HUDEP-2 (cell line): ENCODE data around the gene PLEKHG4.

Source experiments
- DNase-seq, 76 experiments: peaks; one replicate each; lab custom pipeline; 2025; ENCODE audit not compliant: unreplicated experiment in 76 of 76; lab: John Stamatoyannopoulos, UW

PLEKHG4 gene

GRCh38 chr16:67260426-67261063 lies 18.8 kb upstream of the PLEKHG4 start:
- peak in 53 of 76 experiments; percentile 9 to 66 (median 37) for DNase-seq

GRCh38 chr16:67263201-67263600 lies 16.1 kb upstream of the PLEKHG4 start:
- DNase-seq: no peak

GRCh38 chr16:67264277-67264676 lies 15.1 kb upstream of the PLEKHG4 start:
- DNase-seq: no peak

GRCh38 chr16:67264866-67265265 lies 14.5 kb upstream of the PLEKHG4 start:
- DNase-seq: no peak

GRCh38 chr16:67265834-67266233 lies 13.5 kb upstream of the PLEKHG4 start:
- DNase-seq: no peak

GRCh38 chr16:67268136-67268579 lies 11.2 kb upstream of the PLEKHG4 start:
- DNase-seq: peak in 74 of 76 experiments; percentile 34 to 99 (median 92)

GRCh38 chr16:67269766-67270165 lies 9.6 kb upstream of the PLEKHG4 start:
- no peak for DNase-seq

- DNase-seq: no peak
Measured at GRCh38 chr16:67270931-67271338, 8.4 kb upstream of the PLEKHG4 start.

- no peak for DNase-seq
Measured at GRCh38 chr16:67271446-67271845, 7.9 kb upstream of the PLEKHG4 start.

- no peak for DNase-seq
Measured at GRCh38 chr16:67275321-67275720, 4.0 kb upstream of the PLEKHG4 start.

- DNase-seq: peak in 50 of 76 experiments; percentile 4 to 80 (median 46)
Measured at GRCh38 chr16:67277294-67277998, 1.9 kb upstream of the PLEKHG4 start.

GRCh38 chr16:67277999-67278772 lies 1.1 kb upstream of the PLEKHG4 start:
- DNase-seq: peak in 7 of 76 experiments; percentile 26 to 70 (median 41)

- peak in 52 of 76 experiments; percentile 2 to 86 (median 53) for DNase-seq
Measured at GRCh38 chr16:67278773-67279295, 498 bp upstream of the PLEKHG4 start.

- DNase-seq: no peak
Measured at GRCh38 chr16:67280090-67281015, 1.0 kb downstream of the PLEKHG4 start.

- no peak for DNase-seq
Measured at GRCh38 chr16:67281536-67282446, 2.5 kb downstream of the PLEKHG4 start.

GRCh38 chr16:67282447-67282805 lies 3.1 kb downstream of the PLEKHG4 start:
- DNase-seq: no peak

GRCh38 chr16:67283039-67283825 lies 3.9 kb downstream of the PLEKHG4 start:
- DNase-seq: no peak

- no peak for DNase-seq
Measured at GRCh38 chr16:67283826-67284555, 4.7 kb downstream of the PLEKHG4 start.
